RWPE2 (cell line): Measurements from ENCODE around the gene KIF7.

ENCODE experiments used
- ATAC-seq: fragments of 200-7000 bp; cut with Tn5 transposase; 3 replicates; pipeline ENCODE4 v1.9.1; 2021; ENCODE audit warnings: low read depth
- DNase-seq: peaks from one replicate; pipeline ENCODE4 v3.0.0-alpha.2; 2020; ENCODE audit warnings: low spot score
- H3K27ac ChIP-seq: fragments of 450-650 bp; 2 replicates; pipeline ENCODE4 v1.5.1; 2017; ENCODE audit warnings: mild to moderate bottlenecking; ENCODE audit not compliant: poor library complexity, severe bottlenecking
- H3K27me3 ChIP-seq: fragments of 250-450 bp; sonication (Bioruptor Pico); 2 replicates; pipeline ENCODE4 v1.5.1; 2021; ENCODE audit warnings: mild to moderate bottlenecking, moderate library complexity; ENCODE audit not compliant: insufficient read depth, poor library complexity, severe bottlenecking
- H3K36me3 ChIP-seq: fragments of 250-450 bp; sonication (Bioruptor Pico); 2 replicates; pipeline ENCODE4 v1.5.1; 2020; ENCODE audit warnings: low read depth, mild to moderate bottlenecking, moderate library complexity
- H3K4me1 ChIP-seq: fragments of 250-450 bp; sonication (Bioruptor Pico); 2 replicates; pipeline ENCODE4 v1.5.1; 2021; ENCODE audit warnings: mild to moderate bottlenecking, moderate library complexity; ENCODE audit not compliant: insufficient read depth, poor library complexity, severe bottlenecking
- H3K4me3 ChIP-seq: fragments of 250-450 bp; sonication (Bioruptor Pico); 2 replicates; pipeline ENCODE4 v1.5.1; 2021; ENCODE audit warnings: mild to moderate bottlenecking, moderate library complexity; ENCODE audit not compliant: severe bottlenecking
- H3K9me3 ChIP-seq: fragments of 250-450 bp; sonication (Bioruptor Pico); 2 replicates; pipeline ENCODE4 v1.5.1; 2021; ENCODE audit warnings: mild to moderate bottlenecking, moderate library complexity; ENCODE audit not compliant: severe bottlenecking
- CTCF ChIP-seq: fragments of 450-650 bp; IDR thresholded peaks from one replicate; pipeline ENCODE4 v1.5.1; 2017; ENCODE audit warnings: mild to moderate bottlenecking, moderate library complexity; ENCODE audit not compliant: poor library complexity, severe bottlenecking

KIF7 gene

GRCh38 chr15:89629829-89630228 lies 25.4 kb downstream of the KIF7 start:
- Histone ChIP-seq H3K27me3 (no peaks in the 10 kb centered on the region), H3K36me3 (peaks cover 87% of the 10 kb centered on the region), H3K9me3 (no peaks in the 10 kb centered on the region), H3K4me1 (no peaks in the 10 kb centered on the region), H3K27ac (no peak overlapping the region), H3K4me3 (no peak overlapping the region)
- ATAC-seq = no peak
- DNase-seq = no peak
- TF ChIP-seq CTCF = no peak

GRCh38 chr15:89628806-89629715 lies 26.2 kb downstream of the KIF7 start:
- Histone ChIP-seq H3K4me1 (no peaks in the 10 kb centered on the region), H3K4me3 (no peak overlapping the region), H3K27ac (no peak overlapping the region), H3K27me3 (no peaks in the 10 kb centered on the region), H3K36me3 (peaks cover 93% of the 10 kb centered on the region), H3K9me3 (no peaks in the 10 kb centered on the region)
- ATAC-seq (no peak), DNase-seq (no peak)
- TF ChIP-seq CTCF = no peak

- H3K27me3 ChIP-seq = no peaks in the 10 kb centered on the region
- ATAC-seq (no peak), DNase-seq (no peak)
- TF ChIP-seq CTCF = no peak
- H3K4me3 ChIP-seq = no peak overlapping the region
- no peaks in the 10 kb centered on the region for H3K9me3 ChIP-seq
- peaks cover 93% of the 10 kb centered on the region for H3K36me3 ChIP-seq
- no peak overlapping the region for H3K27ac ChIP-seq
- H3K4me1 ChIP-seq = no peaks in the 10 kb centered on the region
Measured at GRCh38 chr15:89628301-89628700, 27.0 kb downstream of the KIF7 start.

DNA sequence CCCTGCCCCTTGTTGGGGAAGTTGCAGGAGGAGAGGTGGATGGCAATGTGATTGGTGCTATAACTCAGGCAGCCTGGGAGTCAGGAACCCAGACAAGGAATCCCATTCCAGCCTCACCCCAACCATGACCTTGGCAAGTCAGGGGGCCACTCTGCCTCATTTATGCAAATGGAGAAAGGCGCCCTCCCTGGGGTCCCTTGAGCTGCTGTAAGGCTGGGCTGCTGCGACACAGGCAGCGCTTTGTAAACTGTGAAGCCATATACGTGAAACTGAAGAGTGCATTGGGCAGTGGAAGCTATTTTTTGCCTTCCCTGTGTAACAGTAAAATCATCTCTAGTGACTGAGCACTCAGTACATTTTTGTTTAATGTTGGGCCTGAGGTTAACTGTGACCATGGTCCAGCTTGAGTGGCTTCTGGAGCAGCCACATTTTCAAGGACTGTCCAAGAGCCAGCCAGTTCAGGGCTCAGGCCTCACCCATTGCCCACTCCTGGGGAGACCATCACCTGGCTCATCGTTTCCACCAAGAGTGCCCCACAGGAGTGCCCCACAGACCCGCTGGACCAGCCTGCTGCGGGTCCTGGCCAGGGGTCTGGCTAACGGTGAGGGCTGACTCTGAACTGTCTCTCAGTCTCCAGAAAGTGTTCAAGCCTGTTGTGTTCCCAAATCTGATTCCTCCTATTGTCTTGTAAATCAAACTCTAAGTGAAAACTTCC lies 27.9 kb downstream of the KIF7 start:
- Histone ChIP-seq H3K36me3 (peaks cover 96% of the 10 kb centered on the region), H3K27ac (no peak overlapping the region), H3K9me3 (no peaks in the 10 kb centered on the region), H3K4me3 (no peak overlapping the region), H3K4me1 (no peaks in the 10 kb centered on the region), H3K27me3 (no peaks in the 10 kb centered on the region)
- TF ChIP-seq CTCF = no peak
- DNase-seq (no peak), ATAC-seq (no peak)
